NB4 (cell line): ENCODE measurements around the gene DAB2IP.

Experiments
- DNase-seq: peaks from one replicate; pipeline ENCODE4 v3.0.0; 2010; ENCODE audit warnings: low read depth
- H3K4me3 ChIP-seq: one replicate; pipeline ENCODE4 v1.5.1; 2011; ENCODE audit warnings: mild to moderate bottlenecking, low read depth, low read length, moderate library complexity
- MYC ChIP-seq: IDR thresholded peaks from 2 replicates; pipeline ENCODE4 v1.6.1; 2011; ENCODE audit warnings: low read depth, low read length
- POLR2A ChIP-seq: IDR thresholded peaks from 2 replicates; pipeline ENCODE4 v1.6.1; 2011; ENCODE audit warnings: mild to moderate bottlenecking; ENCODE audit not compliant: insufficient read length; ENCODE audit errors: extremely low read depth
- TF ChIP-seq, protein P1 (sequence below): IDR thresholded peaks from one replicate; pipeline ENCODE4 v1.5.1; 2012; ENCODE audit warnings: low read depth, low read length
- TF ChIP-seq, protein P2 (sequence below): IDR thresholded peaks from 2 replicates; pipeline ENCODE4 v1.6.1; 2011; ENCODE audit warnings: low read depth, low read length

Gene DAB2IP

DNA sequence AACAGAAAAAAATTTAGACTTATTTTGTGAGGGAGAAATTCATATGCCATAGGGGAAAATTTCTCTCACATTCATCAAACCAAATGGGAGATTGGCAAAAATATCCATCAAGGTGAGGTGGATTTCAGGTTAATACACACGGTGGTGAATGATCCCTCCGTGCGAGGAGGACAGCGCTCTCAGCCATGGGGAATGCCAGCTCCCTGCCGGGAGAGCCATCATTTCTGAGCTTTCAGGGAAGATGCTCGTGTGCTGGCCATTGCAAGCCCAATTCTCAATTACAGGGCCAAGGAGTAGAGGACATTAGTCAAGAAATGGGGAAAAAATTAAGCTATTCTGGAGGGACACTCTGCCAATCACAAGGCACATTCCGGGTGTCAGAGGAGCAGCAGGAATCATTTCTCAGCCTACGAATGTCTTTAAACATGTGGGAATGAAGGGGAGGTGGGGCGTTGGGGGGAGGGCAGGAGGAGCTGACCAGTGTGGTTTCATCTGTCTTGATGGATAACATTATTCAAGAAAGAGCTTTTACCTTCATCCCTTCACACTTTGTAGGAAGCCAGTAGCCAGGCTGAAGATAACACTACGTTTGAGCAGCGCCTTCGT, 165.5 kb downstream of the DAB2IP start:
- DNase-seq, result no peak
- H3K4me3 ChIP-seq, result no peak overlapping the region
- TF ChIP-seq, protein P1, sequence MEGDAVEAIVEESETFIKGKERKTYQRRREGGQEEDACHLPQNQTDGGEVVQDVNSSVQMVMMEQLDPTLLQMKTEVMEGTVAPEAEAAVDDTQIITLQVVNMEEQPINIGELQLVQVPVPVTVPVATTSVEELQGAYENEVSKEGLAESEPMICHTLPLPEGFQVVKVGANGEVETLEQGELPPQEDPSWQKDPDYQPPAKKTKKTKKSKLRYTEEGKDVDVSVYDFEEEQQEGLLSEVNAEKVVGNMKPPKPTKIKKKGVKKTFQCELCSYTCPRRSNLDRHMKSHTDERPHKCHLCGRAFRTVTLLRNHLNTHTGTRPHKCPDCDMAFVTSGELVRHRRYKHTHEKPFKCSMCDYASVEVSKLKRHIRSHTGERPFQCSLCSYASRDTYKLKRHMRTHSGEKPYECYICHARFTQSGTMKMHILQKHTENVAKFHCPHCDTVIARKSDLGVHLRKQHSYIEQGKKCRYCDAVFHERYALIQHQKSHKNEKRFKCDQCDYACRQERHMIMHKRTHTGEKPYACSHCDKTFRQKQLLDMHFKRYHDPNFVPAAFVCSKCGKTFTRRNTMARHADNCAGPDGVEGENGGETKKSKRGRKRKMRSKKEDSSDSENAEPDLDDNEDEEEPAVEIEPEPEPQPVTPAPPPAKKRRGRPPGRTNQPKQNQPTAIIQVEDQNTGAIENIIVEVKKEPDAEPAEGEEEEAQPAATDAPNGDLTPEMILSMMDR, result no peak
- TF ChIP-seq, protein P2, sequence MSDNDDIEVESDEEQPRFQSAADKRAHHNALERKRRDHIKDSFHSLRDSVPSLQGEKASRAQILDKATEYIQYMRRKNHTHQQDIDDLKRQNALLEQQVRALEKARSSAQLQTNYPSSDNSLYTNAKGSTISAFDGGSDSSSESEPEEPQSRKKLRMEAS, result no peak
- TF ChIP-seq MYC (no peak), POLR2A (no peak)

DNA sequence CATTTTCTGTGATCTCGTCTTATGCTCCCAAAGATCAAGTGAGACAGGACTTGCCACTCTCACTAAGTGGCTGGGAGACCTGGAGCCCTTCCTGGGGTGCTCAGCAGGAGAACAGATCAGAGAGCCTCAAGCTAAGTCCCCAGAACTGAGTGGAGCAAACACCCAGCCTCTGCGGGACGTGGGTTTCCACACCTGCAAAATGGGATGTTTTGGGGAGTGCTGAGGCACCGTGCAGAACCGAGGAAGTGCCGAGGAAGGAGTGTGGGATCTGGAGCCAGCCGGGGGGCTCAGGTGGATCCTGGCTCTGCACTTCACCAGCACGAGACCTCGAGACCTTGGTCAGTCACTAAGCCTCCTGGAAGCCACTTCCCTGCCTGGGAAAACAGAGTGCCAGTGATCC, 166.0 kb downstream of the DAB2IP start:
- TF ChIP-seq, protein P2, result no peak
- TF ChIP-seq MYC, result no peak
- TF ChIP-seq POLR2A, result no peak
- TF ChIP-seq, protein P1, result no peak
- no peak for DNase-seq
- no peak overlapping the region for H3K4me3 ChIP-seq

DNA sequence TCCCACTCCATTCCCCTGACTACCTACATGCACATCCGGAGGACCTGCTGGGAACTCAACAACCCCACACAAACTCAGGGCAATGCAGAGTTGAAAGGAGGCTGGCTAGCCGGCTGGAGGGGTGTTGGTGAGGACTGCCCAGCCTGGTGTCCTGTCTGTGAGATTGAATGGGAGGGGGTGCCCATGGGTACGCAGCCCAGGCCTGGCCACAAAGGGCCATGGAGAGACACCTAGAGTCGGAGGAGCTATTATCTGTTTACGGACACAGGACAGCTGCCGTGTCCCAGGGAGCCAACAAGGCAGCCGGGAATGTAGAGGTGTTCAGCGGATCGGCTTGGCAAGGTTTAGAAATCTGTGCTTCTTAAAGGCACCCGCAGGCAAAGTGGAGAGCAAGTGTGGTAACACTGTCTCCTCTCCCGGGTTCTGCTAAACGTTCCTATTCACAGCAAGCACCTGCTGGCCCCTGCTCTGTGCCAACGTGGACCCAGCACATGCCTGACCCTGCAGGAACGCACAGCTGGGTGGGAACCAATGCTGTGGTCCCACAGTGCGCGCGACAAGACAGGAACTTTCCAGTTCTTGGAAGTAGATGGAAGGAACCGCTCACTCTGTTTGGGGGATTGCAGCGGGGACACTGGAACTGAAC, 166.7 kb downstream of the DAB2IP start:
- TF ChIP-seq MYC, result no peak
- TF ChIP-seq, protein P2, result no peak
- TF ChIP-seq, protein P1, result no peak
- no peak for DNase-seq
- H3K4me3 ChIP-seq, result no peak overlapping the region

DNA sequence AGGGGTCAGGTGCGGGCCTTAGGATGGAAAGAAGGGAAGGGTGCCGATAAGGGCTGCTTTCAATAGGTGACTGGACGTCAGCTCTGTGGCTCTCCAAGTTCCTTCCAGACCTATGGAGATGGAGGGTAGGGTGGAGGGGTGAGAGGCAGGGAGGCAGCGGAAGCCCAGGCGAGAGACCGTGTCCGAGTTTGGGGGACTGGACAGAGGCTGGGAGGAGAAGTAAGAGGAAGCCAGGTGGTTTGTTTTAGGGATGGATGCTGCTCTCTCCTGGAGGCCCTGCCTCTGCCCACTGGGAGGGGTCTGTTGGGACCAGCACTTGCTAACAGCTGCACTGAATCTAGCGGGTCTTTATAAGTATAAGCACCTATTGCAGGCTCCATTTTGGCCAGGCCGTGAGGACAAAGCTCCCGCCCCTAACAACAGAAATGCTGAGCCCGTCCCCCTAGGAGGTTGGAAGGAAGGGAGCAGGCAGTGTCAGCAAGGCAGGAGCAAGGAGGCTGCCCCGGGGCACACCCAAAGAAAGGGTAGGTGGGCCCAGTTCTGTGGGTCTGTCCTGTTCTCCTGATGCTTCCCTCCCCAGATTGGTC, 167.5 kb downstream of the DAB2IP start:
- DNase-seq, result no peak
- H3K4me3 ChIP-seq, result no peak overlapping the region
- TF ChIP-seq MYC, result no peak
- TF ChIP-seq, protein P2, result no peak
- TF ChIP-seq POLR2A, result no peak
- TF ChIP-seq, protein P1, result no peak

DNA sequence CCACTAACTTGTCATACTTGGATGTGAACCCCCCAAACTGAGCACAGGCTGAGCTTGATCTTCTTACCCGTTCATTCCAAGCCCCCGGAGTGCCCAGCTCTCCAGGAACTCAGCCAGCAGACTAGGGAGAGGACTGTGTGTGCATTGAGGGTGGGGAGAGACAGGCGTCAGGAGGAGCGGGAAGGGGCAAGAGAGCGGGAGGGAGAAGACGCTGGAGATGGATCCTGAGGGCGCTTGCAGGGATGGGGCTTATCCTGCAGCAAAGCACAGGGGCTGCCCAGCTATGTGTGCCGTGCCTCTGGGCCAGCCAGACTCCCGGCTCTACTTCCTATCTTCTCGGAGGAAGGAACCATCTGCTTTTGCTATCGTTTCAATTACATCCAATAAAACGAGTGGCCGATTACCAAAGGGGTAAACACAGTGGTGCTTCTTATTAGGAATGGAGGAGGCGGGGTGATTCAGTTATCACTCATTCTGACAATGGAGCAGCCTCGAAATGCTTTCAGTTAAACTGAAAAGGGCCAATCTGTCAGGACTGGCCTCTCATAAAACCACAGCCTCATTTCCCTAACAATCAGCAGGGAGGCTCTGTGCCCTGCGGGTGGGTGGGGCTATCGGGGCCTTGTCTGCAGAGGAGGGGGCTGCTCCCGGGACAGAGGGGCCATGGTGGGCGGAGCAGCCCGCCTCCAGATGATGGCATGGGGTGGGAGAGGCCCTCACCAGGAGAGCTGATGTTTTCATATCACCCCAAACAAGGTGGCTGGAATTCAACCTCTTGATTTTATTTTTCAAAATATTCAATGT, 168.2 kb downstream of the DAB2IP start:
- no peak overlapping the region for H3K4me3 ChIP-seq
- TF ChIP-seq MYC, result no peak
- TF ChIP-seq, protein P2, result no peak
- TF ChIP-seq, protein P1, result no peak
- TF ChIP-seq POLR2A, result no peak
- peak; percentile 64 for DNase-seq
